ENCODE data around the gene EFCAB6. TPM values are rescaled to one million over a fixed set of nuclear protein-coding genes. Genes with fewer than 3 reads are reported as not detected.
A peak's percentile ranks its signal among the peaks of the same experiment; 100 is the strongest.

The EFCAB6 gene
- total RNA-seq, 1 donor from 2014 or later: 4.4 TPM

GRCh38 chr22:43574738-43575137 is 237.4 kb downstream of the EFCAB6 start:
- ATAC-seq: no peak
- no peak for DNase-seq (ENCODE audit: low spot score)
- intact Hi-C loops (cut with DNase I): no loop called here

GRCh38 chr22:43572710-43573109 is 239.4 kb downstream of the EFCAB6 start:
- DNase-seq (ENCODE audit: low spot score): no peak
- intact Hi-C loops (cut with DNase I): no loop called here
- no peak for ATAC-seq

- ATAC-seq (no peak), DNase-seq (ENCODE audit: low spot score) (no peak)
- intact Hi-C loops (cut with DNase I): no loop called here
Observed at GRCh38 chr22:43571181-43571580, 240.9 kb downstream of the EFCAB6 start.

GRCh38 chr22:43570531-43571165 is 241.5 kb downstream of the EFCAB6 start:
- no peak for DNase-seq (ENCODE audit: low spot score)
- intact Hi-C loops (cut with DNase I): no loop called here

GRCh38 chr22:43569111-43569510 is 243.0 kb downstream of the EFCAB6 start:
- ATAC-seq (no peak), DNase-seq (ENCODE audit: low spot score) (no peak)

More at GRCh38 chr22:43570531-43571165, 241.5 kb downstream of the EFCAB6 start:
- ATAC-seq: no peak

GRCh38 chr22:43567691-43568324 is 244.3 kb downstream of the EFCAB6 start:
- DNase-seq (ENCODE audit: low spot score) (no peak), ATAC-seq (no peak)
- intact Hi-C loops (cut with DNase I): no loop called here

More at GRCh38 chr22:43569111-43569510, 243.0 kb downstream of the EFCAB6 start:
- intact Hi-C loops (cut with DNase I): no loop called here

GRCh38 chr22:43566561-43567332 is 245.4 kb downstream of the EFCAB6 start:
- ATAC-seq (no peak), DNase-seq (ENCODE audit: low spot score) (no peak)
- intact Hi-C loops (cut with DNase I): no loop called here

- DNase-seq (ENCODE audit: low spot score) (no peak), ATAC-seq (no peak)
- intact Hi-C loops (cut with DNase I): no loop called here
Observed at GRCh38 chr22:43566021-43566420, 246.1 kb downstream of the EFCAB6 start.

- DNase-seq (ENCODE audit: low spot score) (no peak), ATAC-seq (no peak)
- intact Hi-C loops (cut with DNase I): no loop called here
Observed at GRCh38 chr22:43564859-43565258, 247.2 kb downstream of the EFCAB6 start.

- DNase-seq (ENCODE audit: low spot score) (no peak), ATAC-seq (no peak)
- intact Hi-C loops (cut with DNase I): no loop called here
Observed at GRCh38 chr22:43563571-43563970, 248.5 kb downstream of the EFCAB6 start.

- intact Hi-C loops (cut with DNase I): no loop called here
- ATAC-seq (no peak), DNase-seq (ENCODE audit: low spot score) (no peak)
Observed at GRCh38 chr22:43562843-43563242, 249.3 kb downstream of the EFCAB6 start.

- DNase-seq (ENCODE audit: low spot score) (no peak), ATAC-seq (no peak)
- intact Hi-C loops (cut with DNase I): no loop called here
Observed at GRCh38 chr22:43561415-43562178, 250.5 kb downstream of the EFCAB6 start.

- ATAC-seq: no peak
- intact Hi-C loops (cut with DNase I): no loop called here
- DNase-seq (ENCODE audit: low spot score): no peak
Observed at GRCh38 chr22:43560651-43561050, 251.5 kb downstream of the EFCAB6 start.

- intact Hi-C loops (cut with DNase I): no loop called here
- DNase-seq (ENCODE audit: low spot score) (no peak), ATAC-seq (no peak)
Observed at GRCh38 chr22:43555561-43556515, 256.3 kb downstream of the EFCAB6 start.

- DNase-seq (ENCODE audit: low spot score): no peak
- no peak for ATAC-seq
- intact Hi-C loops (cut with DNase I): no loop called here
Observed at GRCh38 chr22:43554694-43555365, 257.3 kb downstream of the EFCAB6 start.

- no peak for ATAC-seq
- DNase-seq (ENCODE audit: low spot score): no peak
- intact Hi-C loops (cut with DNase I): no loop called here
Observed at GRCh38 chr22:43554259-43554636, 257.9 kb downstream of the EFCAB6 start.

- DNase-seq (ENCODE audit: low spot score) (peak; percentile 21), ATAC-seq (no peak)
- intact Hi-C loops (cut with DNase I): no loop called here
Observed at GRCh38 chr22:43553451-43554258, 258.4 kb downstream of the EFCAB6 start.
